GM12864 (cell line): ENCODE results near the gene ZNF543.
"Not testable (repeated sequence)": the region's sequence is repeated elsewhere in the genome, so short reads cannot be mapped to it uniquely, and the experiment has no call there.

ENCODE experiments used
- DNase-seq: peaks from one replicate; pipeline ENCODE4 v3.0.0-alpha.2; 2011; ENCODE audit warnings: low read depth
- H3K4me3 ChIP-seq: 2 replicates; pipeline ENCODE4 v1.5.1; 2011; ENCODE audit warnings: mild to moderate bottlenecking, low read depth, low read length, control low read depth
- CTCF ChIP-seq: IDR thresholded peaks from 2 replicates; pipeline ENCODE4 v1.5.1; 2011; ENCODE audit warnings: low read depth, mild to moderate bottlenecking, moderate library complexity, low read length, control low read depth, inconsistent platforms; ENCODE audit errors: missing control alignments

Gene ZNF543

DNA sequence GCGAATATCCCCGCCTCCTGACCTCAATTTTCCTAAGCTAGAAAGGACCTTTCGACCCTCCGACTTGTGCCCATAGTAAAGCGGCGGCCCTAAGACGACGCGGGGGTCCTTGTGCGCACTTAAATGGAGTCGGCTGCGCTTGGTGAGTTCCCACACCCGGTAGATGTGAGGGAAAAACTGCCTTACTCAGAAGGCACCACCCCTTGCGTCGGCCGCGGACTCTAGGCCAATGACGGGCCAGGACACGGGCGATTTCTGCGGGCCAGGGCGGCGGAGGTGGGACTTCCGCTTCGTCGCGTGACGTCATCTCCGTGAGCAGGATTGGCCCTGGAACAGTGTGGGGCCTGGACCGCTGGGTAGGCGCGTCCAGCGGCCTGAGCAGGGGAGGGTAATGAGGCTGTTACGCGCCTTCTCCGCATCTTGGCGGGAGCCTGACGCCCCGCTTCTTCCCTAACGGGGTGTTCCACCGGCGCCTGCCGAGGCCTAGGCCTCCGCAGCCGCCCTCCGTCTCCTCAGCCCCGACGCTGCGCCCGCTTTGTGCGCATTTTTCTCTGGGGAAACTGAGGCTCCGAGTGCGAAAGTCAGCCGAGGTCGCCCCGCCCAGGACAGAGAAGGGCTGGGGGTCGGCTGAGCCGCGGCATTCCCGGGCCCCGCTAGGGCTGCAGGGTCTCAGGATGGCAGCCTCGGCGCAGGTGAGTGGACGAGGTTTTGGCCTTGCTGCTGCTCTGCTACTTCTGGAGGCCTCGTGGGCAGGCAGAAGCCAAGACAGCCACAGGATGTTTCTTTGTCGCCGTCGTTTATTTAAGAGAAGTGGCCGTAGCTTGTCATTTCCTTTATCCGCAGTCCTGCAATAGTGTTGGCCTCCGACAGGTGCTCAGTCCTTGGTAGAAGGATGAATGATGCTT, at the start of gene ZNF543:
ZNF543 (plus strand) TSS at position 293 of the 905 bp plus-strand sequence; CDS start at position 675, 382 bp downstream.
- peak within 1 kb of the TSS; percentile 83 for H3K4me3 ChIP-seq
- TF ChIP-seq CTCF, result peak; percentile 45
- DNase-seq, result peak; percentile 87

DNA sequence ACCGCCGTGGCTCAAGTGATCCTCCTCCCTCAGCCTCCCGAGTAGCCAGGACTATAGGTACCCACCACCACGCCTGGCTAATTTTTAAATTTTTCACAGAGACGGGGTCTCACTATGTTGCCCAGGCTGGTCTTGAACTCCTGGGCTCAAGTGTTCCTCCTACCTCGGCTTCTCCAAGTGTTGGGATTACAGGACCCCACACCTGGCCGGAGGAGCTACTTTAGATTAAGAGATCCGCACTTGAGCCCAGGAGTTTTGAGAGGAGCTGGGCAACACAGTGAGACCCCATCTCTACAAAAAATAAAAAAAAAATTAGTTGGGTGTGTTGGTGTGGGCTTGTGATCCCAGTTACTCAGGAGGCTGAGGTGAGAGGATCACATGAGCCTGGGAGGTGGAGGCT, 49.0 kb upstream of the ZNF543 start:
- TF ChIP-seq CTCF, result no peak
- H3K4me3 ChIP-seq, result no peak overlapping the region
- DNase-seq, result no peak

DNA sequence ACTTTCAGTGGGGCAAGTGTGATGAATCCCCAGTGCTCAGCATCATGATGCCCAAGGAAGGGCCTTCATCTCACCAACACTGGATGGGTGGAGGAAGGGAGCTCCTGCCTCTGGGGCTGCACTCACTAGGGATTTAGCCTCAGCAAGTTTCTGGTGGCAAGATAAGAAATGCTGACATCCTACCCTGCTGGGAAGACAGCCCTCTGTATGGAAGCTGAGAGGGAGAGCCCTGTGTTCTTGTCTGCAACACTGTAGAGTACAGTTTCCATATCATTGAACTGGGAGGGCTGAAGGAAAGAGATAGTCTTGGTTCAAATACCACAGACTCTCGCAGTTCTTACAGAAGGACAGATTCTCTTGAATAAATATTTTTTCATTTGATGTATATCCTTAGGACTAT, 47.3 kb upstream of the ZNF543 start:
- TF ChIP-seq CTCF, result no peak
- DNase-seq, result no peak
- no peak overlapping the region for H3K4me3 ChIP-seq

- DNase-seq, result no peak
- no peak overlapping the region for H3K4me3 ChIP-seq
- no peak for TF ChIP-seq CTCF
These were observed 43.8 kb upstream of the ZNF543 start for GRCh38 chr19:57276430-57276829.

DNA sequence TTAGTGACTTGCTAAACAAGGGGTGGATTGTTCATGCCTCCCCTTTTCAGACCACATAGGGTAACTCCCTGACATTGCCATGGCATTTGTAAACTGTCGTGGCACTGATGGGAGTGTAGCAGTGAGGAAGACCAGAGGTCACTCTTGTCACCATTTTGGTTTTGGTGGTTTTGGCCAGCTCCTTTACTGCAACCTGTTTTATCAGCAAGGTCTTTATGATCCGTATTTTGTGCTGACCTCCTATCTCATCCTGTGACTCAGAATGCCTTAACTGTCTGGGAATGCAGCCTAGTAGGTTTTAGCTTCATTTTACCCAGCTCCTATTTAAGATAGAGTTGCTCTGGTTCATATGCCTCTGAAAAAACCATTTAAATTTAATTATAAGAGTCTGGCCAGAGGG, 41.8 kb upstream of the ZNF543 start:
- DNase-seq, H3K4me3 ChIP-seq: not testable (repeated sequence)

GRCh38 chr19:57279418-57280164, 40.7 kb upstream of the ZNF543 start:
- peak; percentile 89 for DNase-seq
- peak overlapping the region; percentile 89 for H3K4me3 ChIP-seq
- no peak for TF ChIP-seq CTCF

DNA sequence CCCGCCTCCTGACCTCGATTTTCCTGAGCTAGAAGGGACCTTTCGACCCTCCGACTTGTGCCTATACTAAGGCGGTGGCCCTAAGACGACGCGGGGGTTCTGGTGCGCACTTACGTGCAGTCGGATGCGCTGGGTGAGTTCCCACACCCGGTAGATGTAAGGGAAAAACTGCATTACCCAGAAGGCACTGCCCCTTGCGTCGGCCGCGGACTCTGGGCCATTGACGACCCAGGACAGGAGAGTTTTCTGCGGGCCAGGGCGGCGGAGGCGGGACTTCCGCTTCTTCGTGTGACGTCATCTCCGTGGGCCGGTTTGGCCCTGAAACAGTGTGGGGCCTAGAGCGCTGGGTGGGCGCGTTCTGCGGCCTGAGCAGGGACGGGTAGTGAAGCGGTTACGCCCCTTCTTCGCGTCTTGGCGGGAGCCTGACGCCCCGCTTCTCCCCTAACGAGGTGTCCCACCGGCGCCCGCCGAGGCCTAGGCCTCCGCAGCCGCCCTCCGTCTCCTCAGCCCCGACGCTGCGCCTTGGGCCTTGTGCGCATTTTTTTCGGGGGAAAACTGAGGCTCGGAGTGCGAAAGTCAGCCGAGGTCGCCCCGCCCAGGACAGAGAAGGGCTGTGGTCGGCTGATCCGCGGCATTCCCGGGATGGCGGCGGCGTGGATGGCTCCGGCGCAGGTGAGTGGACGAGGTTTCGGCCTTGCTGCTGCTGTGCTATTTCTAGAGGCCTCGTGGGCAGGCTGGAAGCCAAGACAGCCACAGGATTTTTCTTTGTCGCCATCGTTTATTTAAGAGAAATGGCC, 39.9 kb upstream of the ZNF543 start, which contains the start of gene ZNF460:
ZNF460 (plus strand) TSS at position 321 of the 797 bp plus-strand sequence; CDS start at position 643, 322 bp downstream.
- no peak for TF ChIP-seq CTCF
- peak within 1 kb of the TSS; percentile 89 for H3K4me3 ChIP-seq
- peak; percentile 94 for DNase-seq
